GM18873 (cell line): ENCODE results near the gene PLCG1.
"Not testable (repeated sequence)": the region's sequence is repeated elsewhere in the genome, so short reads cannot be mapped to it uniquely, and the experiment has no call there.

Experiments used
- ATAC-seq: cut with Tn5 transposase; IDR thresholded peaks from one replicate; pipeline ENCODE4 v1.9.1; 2021; ENCODE audit warnings: mild to moderate bottlenecking, moderate library complexity, moderate number of reproducible peaks; ENCODE audit not compliant: unreplicated experiment, low FRiP score

PLCG1 gene

DNA sequence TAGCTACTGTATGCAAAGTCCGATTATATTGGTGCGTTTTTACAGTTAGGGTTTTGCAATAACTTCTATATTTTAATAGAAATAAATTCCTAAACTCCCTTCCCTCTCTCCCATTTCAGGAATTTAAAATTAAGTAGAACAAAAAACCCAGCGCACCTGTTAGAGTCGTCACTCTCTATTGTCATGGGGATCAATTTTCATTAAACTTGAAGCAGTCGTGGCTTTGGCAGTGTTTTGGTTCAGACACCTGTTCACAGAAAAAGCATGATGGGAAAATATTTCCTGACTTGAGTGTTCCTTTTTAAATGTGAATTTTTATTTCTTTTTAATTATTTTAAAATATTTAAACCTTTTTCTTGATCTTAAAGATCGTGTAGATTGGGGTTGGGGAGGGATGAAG lies 13.7 kb upstream of the PLCG1 start:
- no peak for ATAC-seq

DNA sequence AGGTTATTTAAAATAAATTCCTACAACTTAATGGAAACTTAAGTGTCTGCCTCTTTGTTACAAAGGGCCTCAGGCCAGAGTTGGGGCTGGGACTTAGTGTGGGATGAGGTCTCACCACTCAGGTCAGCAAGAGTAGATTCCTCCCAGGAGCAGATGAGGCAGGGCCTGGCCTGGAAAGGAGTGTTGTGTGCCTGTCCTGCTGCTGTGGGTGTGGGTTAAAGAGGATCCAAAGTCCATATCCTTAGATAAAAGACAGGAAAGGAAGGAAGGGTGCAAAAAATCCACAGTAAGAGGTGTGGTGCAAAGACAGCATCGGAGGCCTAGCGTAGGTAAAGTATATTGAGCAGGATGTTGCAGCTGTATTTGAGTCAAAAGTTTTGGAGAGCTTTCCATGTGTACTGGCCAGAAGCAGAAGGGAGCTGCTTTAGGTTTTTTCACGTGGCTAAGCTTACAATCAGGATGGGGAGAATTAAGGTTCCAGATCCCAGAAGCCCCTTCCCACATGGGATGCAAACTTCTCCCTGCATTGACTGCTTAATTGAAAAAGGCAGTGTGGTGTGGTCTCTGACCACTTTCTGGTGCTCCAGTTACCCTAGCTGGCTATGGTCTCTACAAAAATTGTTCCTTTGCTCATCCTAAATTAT lies 12.8 kb upstream of the PLCG1 start:
- no peak for ATAC-seq

DNA sequence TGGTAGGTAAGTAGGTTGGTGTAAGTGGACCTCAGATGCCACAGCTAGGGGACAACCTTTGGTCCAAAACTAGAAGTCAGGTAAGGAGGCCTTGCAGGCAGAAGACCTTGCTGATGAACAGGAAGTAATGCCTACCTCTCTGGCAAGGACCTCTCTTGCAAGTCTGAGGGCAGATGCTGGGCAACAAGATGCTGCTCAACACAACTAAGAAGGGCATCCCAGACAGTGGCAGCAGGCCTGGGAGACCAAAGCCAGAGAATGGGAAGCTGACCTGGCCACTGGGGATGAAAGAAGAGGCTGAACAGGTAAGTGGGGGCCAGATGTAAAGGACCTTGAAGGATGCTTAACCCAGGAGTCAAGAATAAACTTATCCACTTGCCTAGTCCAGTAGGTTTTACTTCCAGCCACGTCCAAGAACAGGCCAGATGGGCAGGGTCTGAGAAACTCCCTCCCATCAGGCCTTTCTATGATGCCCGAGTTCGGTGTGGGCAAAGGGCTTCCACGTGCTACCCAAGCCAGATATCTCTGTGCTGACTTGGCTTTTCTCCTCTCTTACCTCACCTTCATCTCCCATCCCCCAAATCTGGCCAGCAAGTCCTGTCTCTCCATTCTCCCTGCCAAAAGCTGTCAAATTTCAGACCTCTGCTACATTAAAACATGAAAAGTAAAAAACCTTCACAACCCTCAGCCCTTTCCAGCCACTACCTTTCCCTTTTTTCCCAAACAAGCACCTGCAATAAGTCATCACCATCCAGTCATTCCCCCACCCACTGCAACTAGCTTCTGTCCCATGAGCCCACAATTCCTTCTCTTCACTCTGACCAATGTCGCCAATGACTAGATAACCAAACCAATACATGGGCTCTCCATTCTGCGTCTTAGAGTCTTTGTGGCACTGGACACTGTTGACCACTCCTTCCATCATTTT lies 11.5 kb upstream of the PLCG1 start:
- no peak for ATAC-seq

DNA sequence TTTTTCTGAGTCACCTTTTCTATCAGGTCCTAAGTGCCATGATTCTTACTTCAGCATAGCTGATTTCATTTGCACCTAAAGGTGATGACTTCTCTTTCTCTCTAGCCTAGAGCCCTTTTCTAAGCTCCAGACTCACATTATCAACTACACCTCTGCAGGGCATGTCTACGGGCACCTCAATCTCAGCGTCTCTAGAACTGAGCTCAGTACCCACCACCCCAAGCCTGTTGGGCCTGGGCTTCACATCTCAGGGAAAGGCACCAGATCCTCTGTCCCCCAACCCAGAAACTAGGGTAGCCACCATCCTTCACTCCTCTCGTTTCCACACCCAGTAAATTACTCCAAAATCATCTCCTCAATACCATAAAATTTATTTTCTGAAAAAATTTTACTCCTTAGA lies 10.6 kb upstream of the PLCG1 start:
- ATAC-seq, result no peak

DNA sequence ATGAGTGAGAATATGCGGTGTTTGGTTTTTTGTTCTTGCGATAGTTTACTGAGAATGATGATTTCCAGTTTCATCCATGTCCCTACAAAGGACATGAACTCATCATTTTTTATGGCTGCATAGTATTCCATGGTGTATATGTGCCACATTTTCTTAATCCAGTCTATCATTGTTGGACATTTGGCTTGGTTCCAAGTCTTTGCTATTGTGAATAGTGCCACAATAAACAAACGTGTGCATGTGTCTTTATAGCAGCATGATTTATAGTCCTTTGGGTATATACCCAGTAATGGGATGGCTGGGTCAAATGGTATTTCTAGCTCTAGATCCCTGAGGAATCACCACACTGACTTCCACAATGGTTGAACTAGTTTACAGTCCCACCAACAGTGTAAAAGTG lies 9.0 kb upstream of the PLCG1 start:
- not testable (repeated sequence) for ATAC-seq

DNA sequence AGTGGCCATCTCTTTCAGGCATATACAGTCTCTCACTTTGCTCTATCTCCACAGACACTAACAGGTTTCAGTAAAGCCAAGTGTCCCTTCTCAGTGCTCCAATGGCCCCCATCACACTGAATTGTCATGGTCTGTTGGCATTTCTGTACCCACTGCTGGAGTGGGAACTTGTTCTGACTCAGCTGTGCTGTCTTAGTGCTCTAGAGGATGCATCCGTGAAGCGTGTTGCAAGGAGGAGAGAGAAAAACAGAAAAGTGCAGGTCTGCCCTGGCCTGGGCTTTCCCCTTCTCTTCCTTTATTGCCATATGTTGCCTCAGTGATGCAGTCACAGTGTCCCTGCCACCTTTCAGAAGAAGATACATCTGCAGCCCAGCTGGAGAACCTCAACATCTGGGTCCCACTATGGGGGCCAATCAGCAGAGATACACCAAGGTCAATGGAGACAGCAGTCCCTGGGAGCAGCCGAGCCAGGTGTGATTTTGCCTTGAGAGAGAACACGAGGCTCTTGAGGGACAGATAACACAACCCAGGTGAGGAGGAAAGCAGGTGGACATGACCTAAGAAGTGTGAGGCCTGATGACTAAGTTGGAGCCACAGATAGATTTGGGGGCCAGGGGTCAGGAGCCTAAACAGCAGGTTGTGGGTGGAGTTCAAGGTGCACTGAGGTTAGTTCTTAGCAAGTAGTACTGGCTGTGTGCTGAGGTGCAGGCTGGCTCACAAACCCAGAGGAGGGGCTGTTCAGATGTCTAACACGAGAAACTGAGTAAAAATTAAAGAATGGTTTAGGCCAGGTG lies 5.6 kb upstream of the PLCG1 start:
- ATAC-seq, result no peak

DNA sequence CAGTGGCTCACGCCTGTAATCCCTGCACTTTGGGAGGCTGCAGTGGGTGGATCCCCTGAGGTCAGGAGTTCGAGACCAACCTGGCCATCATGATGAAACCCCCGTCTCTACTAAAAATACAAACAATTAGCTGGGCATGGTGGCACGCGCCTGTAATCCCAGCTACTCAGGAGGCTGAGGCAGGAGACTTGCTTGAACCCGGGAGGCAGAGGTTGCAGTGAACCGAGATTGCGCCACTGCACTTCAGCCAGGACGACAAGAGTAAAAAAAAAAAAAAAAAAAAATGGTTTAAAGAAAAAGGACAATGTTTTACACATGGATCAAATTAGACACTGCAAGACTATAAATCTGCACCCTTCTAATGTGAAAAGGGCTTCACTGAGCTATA lies 5.0 kb upstream of the PLCG1 start:
- not testable (repeated sequence) for ATAC-seq

DNA sequence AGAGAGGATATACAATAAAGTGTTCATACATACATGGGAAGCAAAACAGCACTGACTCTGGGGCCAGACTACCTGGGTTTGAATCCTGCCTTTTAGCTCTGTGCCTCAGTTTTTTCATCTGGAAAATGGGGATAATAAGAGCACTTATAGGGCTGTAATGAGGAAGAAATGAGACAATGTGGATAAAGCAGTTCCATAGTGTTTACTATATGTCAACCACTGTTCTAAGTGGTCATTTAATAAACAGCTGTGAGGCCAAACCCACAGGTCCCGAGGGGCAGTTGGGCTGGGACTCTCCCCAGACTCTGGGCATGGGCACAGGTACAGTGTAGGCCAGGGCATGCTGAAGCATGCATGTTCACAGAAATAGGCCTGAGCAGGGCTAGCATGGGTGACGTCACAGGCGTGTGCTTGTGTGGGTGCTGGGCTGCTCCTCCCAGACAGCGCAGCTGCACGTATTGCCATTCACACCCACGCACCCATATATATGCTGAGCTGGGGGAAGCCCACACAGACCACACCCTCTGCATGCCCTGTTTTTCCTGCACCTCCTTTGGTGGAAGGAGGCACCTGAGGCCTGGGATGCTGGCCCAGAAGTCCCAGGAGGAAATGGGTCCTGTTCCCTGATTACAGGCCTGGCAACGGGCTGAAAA lies 3.5 kb upstream of the PLCG1 start:
- ATAC-seq, result peak; percentile 62

DNA sequence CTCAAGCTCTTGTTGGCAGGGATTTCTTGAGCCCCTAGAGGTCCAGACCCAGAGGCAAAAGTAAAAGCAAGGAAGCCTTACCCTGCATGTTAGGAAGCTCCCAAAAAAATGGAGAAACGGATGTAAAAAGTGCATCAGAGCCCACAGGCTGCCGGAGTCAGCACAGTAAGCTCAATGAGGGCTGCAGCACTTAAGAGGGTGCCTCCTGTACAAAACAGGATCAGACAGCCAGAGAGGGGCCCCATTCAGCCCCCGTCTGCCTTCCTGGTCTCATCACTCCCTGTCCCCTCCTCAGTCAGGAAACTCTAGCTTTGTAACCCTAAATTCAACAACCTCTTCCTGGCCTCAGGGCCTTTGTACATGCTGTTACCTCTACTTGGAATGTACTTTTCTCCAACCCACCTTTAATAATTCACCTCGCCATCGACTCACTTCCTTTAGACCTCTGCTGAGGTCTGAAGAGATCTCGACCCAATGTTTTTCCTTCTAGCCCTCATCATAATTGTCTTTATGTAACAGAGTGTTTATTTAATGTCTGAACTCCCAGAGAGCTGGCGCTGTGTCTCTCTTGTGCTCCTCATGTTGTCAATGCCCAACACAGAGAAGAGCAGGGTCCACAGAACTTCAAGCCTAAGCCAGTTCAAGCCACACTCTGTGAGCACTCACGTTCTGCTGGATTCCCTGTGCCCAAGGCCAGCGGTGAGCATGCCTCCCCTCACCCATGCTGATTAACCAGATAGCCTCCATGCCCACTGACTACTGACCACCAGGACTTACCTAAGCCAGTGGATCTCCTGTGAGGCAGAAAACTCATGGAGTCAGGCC lies 2.8 kb upstream of the PLCG1 start:
- no peak for ATAC-seq

DNA sequence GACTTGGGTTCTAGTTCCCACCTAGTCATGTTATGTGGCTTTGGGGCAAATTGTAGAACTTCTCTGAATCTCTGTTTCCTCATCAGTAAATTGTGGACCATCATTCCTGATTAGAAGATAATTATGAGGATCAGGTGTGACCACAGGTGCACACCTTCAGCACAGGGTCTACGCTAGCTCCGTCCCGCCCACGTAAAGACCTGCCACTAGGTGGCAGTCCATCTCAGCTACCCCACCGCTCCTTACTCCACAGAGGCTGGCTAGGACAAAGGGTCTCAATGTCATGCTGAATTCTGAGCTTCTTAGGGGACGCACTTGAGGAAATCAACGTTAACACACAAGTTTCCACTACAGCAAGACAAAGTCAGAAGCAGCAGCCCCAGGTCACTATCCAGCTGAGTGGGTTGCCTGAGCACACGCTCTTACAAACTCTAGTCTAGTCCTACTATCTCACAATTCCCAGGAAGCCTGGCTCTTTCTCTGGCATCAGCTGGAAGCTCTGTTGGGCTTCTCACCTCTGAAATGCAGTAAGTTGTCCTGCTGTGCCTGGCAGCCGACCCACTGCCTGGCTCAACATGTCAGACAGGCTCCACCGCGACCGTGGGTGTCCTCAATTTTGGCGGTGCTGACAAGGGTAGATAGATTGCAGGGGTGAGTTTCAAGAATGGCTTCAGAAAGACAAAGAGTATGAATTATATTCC lies 2.0 kb upstream of the PLCG1 start:
- no peak for ATAC-seq

DNA sequence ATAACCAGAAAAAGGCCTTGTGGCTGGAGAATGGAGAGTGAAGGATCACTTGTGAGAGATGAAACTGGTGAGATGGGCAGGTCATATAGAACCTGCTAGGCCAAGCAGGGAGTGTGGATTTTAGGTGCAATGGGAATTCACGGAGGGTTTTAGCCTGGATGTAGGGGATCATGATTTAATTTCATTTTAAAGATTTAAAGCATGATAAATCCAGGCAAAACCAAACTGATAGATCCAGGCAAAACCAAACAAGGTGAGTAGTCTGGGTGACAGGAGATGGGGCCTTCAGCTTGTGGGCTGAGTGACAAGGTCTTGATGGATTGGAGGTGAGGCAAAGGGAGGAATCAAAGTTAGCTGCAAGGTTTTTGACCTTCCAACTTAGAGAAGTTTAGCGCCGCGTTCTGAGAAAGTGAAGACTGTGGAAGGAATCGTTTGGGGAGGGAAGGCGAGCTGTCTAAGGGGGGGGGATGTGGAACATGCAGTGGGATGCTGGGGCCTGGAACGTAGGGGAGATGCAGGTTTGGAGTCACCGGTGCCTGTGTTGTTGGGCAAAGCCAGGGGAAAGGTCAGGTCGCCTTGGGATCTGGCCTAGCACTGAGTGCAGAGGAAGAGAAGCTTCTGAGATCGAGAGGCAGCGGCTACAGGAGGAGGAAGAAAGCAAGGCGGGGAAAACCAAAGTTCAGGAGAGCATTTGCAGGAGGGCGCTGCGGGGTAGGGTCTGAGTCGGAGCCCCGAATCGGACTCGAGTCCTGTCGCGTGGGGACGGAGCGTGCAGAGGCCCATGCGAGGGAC lies 1.3 kb upstream of the PLCG1 start:
- ATAC-seq, result no peak

DNA sequence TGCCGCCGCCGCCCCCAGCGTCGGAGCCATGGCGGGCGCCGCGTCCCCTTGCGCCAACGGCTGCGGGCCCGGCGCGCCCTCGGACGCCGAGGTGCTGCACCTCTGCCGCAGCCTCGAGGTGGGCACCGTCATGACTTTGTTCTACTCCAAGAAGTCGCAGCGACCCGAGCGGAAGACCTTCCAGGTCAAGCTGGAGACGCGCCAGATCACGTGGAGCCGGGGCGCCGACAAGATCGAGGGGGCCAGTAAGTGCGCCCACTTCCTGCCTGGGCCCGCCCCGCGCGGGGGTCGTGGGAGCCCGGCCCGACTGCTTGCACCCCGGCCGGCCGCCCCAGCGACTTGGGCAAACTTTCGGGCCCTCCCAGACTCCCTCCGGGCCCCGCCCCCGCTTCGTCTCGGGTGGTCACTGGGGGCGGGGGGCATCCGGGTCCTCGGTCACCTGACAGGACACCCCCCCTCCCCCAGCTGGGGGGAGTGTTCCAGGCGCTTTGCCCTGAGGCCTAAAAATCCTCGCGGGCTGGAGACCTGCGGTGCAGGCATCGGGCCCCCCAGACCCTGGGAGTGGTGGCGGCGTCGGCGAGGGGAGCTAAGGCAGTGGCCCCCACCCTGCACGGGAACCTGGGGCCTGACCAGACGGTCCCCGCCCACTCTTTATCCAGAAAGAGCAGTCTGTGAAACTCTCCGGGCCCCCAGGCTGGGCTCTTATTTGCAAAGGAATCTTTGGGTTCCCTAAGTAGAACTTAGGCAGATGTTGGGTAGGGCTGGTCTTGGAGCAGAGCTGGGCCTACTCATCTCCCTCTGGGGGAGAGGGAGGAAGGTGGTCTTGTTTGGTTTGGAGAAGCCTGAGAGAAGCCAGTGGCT lies 501 bp downstream of the PLCG1 start:
- no peak for ATAC-seq

DNA sequence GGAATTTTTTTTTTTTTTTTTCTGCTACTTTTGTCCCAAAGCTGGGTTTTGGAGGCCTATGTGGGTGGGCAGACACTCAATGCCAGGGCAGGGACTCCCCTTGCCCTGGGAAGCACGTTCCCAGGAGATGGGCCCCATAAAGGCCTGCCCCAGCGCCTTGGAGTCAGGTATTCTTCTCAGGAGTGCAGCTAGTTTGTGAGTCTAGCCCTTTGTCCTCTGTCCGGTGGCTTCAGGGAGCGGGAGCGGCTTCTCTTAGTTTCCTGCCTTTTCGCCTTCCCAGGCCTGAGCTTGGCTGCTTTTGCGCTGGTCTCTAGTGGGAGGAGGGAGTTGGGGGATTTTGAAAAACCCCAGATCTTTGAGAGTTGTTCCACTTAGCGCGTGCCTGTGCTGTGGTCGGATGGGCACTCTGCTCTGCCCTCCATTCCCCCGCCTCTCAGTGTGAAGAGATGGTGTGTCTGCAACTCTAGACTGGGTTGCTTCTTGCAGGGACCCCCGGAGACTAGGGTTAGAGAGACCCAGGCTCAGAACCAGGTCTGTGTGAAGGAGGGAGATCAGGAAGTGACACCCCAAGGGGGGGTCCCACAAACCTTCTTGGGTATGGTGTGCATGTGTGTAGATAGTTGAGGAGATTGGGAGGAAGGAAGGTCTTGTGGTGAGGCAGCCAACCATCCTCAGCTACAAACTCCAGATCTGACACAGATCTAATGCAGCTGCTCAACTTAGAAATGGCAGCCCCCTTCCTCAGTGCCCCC lies 1.3 kb downstream of the PLCG1 start:
- no peak for ATAC-seq

DNA sequence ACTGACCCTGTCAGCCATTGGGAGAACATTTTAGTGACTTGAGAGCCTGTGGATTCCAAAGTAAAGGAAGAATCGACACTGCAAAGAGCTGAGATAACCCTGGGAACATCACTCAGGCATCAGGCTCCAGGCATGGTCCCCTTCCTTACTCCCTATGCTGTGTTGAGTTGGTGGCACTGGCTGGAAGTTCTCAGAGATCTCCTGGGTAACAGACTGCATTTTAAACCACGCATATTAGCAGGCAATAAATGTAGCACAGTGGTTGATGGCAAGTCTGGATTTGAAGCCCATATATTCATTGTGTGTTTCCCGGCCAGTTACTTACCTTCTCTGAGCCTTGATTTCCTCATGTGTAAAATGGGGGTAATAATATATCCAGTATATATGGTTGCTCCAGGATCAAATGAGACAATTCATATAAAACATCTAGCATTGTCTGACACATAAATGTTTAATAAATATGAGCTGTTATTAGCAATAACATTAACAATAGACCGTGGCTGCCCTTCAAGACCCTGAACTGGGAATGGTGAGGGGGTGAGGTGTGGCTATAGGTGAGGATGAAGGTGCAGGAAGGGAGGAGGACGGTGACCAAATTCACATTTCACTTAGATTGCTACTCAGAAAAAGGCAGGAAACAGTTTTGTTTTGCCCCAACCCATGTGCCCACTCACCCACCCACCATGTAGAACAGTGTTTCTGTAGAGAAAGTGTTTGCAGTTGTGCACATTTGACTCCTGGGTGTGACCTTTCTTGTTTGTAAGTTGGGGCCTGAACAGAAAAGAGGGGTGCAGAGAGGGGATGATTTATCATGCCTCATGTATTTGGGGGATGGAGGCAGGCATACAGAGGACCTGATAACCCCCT lies 2.1 kb downstream of the PLCG1 start:
- ATAC-seq, result no peak

DNA sequence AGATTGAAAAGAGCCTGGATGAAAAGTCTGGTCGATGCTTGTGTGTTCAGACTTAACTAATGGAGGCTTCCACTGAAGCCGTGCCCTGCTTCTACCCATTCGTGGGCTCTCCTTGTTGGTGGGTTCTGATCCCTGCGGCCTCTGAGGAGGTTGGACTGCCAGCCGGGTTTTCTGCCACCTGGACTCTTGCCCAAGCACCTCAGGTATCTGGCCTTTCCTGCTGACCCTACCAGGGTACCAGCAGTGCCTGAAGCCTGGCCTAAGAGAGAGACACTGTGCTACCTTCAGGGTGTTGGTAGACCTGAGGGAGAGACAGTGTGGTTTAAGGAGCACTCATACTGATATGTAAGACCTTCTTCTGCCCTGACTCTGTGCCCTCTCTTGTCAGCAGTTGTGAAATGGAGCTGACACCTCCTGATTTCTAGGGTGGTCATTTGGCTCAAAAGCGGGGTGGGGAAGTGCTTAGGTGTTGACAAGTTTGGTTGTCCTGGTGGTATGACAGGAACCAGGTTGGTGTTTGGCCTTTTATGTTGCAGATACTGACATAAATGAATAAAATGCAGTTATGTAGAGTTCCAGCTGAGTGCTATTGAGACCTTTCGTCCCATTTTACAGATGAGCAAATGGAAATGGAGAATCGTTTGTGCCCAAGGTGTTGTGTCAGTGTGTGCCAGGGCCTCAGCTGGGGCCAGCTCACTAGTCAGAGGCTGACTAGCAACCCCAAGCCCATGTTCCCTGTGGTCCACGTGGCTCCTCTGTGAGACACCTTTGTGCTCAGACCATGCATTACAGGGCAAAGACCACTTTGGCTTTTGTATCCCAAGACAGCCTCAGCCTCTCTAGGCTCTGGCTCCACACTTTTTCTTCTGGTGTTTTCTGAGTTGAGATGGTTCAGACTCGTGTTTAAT lies 3.1 kb downstream of the PLCG1 start:
- no peak for ATAC-seq
